Thyroid gland (tissue), 4 donors: Measurements from ENCODE around the gene CKLF. TPM values are rescaled to one million over a fixed set of nuclear protein-coding genes. Genes with fewer than 3 reads are reported as not detected.
"Not testable (repeated sequence)": the region's sequence is repeated elsewhere in the genome, so short reads cannot be mapped to it uniquely, and the experiment has no call there.

ENCODE experiments used
- DNase-seq, 2 donors: peaks; one replicate each; pipeline ENCODE4 v3.0.0-alpha.2; 2019
- H3K27ac ChIP-seq, 3 donors: fragments of 200-600 bp; sonication (generic); 1 replicate in 2 of 3; 2 replicates in 1 of 3; pipeline ENCODE4 v1.5.1; 2016 to 2019; ENCODE audit warnings: mild to moderate bottlenecking in 1 of 3, moderate library complexity in 1 of 3
- H3K27me3 ChIP-seq: fragments of 200-600 bp; sonication (generic); one replicate; pipeline ENCODE4 v1.5.1; 2019
- H3K36me3 ChIP-seq, 2 donors: fragments of 200-600 bp; sonication (generic); one replicate each; pipeline ENCODE4 v1.5.1; 2016 to 2019
- H3K4me1 ChIP-seq, 2 donors: fragments of 200-600 bp; sonication (generic); one replicate each; pipeline ENCODE4 v1.5.1; 2017 to 2019
- H3K4me3 ChIP-seq, 3 donors: fragments of 200-600 bp; sonication (generic); replicated peaks in 1 of 3; 1 replicate in 2 of 3; 2 replicates in 1 of 3; pipeline ENCODE4 v1.5.1; 2016; ENCODE audit warnings: mild to moderate bottlenecking in 1 of 3
- H3K9me3 ChIP-seq: fragments of 200-600 bp; sonication (generic); one replicate; pipeline ENCODE4 v1.5.1; 2017
- POLR2A ChIP-seq, 2 donors: fragments of 450-650 bp; IDR thresholded peaks; one replicate each; pipeline ENCODE4 v1.6.1; 2017; ENCODE audit warnings: antibody characterized with exemption in 2 of 2, mild to moderate bottlenecking in 2 of 2, moderate library complexity in 1 of 2
- WGBS, 2 donors: methylation state at CpG; one replicate each; pipeline ENCODE4 v1.1.5; 2017; 5-methylcytosine and 5-hydroxymethylcytosine counted together
- intact Hi-C: fragments of 100-400 bp; cut with DNase I; formaldehyde crosslinking; loops from one replicate; pipeline ENCODE4 v1.15.1; 2023
- total RNA-seq, 4 donors: library from RNA; depleted of rRNA; stranded (reverse); fragments of >200 nt; gene quantifications; one replicate each; pipeline ENCODE4 v1.2.3, GENCODE V29; 2016
- TF ChIP-seq, protein P1 (sequence below), 6 experiments: fragments of 200-600 bp in 3 of 6; fragments of 450-650 bp in 3 of 6; sonication (generic) in 3 of 6; IDR thresholded peaks; one replicate each; pipeline ENCODE4 v1.5.1; 2016 to 2019; ENCODE audit warnings: antibody characterized with exemption in 6 of 6, mild to moderate bottlenecking in 2 of 6, inconsistent platforms in 1 of 6, moderate library complexity in 1 of 6

CKLF gene
- total RNA-seq, 4 donors from 2014 or later = 22.1 to 79.4 (median 49.9) TPM

DNA sequence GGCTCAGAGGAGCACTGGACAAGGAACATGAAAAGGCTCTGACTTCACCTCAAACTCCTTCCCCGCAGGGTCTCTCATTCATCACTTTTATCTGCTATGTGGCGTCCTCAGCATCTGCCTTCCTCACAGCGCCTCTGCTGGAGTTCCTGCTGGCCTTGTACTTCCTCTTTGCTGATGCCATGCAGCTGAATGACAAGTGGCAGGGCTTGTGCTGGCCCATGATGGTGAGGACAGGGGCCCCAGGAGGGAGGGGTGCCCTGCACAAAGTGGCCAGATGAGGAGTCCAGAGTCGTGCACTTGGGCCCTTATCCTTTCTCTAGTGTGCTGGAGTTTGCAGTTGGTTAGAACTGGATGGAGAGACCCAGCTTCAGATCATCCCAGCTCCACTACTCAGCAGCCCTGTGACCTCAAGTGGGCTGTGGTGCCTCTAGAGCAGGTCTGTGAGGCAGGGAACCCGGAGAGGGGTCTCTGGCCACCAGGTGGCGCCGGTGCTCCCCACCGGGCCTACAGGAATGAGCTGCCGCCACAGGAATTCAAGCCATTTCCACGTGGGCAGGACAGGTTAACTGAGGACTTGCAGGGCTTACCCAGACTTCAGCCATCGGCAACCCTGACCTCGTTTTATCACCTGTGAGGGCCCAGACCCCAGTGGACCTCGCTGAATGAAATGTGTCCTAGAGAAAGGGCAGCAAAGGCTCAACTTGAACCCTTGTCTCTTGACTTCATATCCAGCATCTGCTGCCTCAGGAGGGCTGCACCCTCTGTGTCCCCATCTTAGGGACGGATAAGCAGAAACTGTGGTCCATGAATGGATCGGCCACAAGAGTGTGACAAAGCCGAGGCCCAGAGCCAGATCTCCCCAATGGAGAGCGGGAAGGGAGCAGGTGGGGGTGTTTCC, 56.1 kb downstream of the CKLF start:
- peak overlapping the region in 2 of 3 donors; percentile 28 to 37 for H3K27ac ChIP-seq
- peaks cover 13 to 14% of the 10 kb centered on the region in 2 donors for H3K36me3 ChIP-seq
- intact Hi-C loops = loop anchor here (5.0 kb wide), 1 partner anchor 259 kb away; no protein-coding TSS in a partner anchor
- no peak for TF ChIP-seq POLR2A (IDR thresholded peaks at IDR 0.05)
- TF ChIP-seq, protein P1, sequence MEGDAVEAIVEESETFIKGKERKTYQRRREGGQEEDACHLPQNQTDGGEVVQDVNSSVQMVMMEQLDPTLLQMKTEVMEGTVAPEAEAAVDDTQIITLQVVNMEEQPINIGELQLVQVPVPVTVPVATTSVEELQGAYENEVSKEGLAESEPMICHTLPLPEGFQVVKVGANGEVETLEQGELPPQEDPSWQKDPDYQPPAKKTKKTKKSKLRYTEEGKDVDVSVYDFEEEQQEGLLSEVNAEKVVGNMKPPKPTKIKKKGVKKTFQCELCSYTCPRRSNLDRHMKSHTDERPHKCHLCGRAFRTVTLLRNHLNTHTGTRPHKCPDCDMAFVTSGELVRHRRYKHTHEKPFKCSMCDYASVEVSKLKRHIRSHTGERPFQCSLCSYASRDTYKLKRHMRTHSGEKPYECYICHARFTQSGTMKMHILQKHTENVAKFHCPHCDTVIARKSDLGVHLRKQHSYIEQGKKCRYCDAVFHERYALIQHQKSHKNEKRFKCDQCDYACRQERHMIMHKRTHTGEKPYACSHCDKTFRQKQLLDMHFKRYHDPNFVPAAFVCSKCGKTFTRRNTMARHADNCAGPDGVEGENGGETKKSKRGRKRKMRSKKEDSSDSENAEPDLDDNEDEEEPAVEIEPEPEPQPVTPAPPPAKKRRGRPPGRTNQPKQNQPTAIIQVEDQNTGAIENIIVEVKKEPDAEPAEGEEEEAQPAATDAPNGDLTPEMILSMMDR (IDR thresholded peaks at IDR 0.05) = peak; percentile 79 to 91 (median 88)
- H3K9me3 ChIP-seq = no peaks in the 10 kb centered on the region
- peak; percentile 95 to 96 for DNase-seq
- 44 to 65% methylated on average over 9 to 15 of the region's 17 CpGs for WGBS, 2 donors
- H3K4me1 ChIP-seq = peaks cover 13 to 29% of the 10 kb centered on the region in 2 donors
- H3K27me3 ChIP-seq = no peaks in the 10 kb centered on the region
- no peak overlapping the region for H3K4me3 ChIP-seq

DNA sequence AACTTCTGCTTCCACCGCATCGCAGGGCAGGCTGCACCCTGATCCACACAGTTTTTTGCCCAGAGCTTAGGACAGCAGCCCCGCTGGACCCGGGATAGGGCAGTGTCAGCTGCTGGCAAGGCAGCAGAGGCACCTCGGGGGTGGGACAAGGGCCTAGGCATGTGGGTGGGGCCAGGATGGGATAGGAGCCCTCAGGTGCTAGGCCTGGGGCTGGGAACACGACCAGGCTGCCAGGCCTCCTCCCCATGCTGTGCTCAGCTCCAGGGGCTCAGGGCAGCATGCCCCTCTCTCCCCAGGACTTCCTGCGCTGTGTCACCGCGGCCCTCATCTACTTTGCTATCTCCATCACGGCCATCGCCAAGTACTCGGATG, 56.7 kb downstream of the CKLF start:
- no peaks in the 10 kb centered on the region for H3K9me3 ChIP-seq
- WGBS, 2 donors = 84 to 90% methylated on average over 7 to 9 of the region's 12 CpGs
- TF ChIP-seq, protein P1 (IDR thresholded peaks at IDR 0.05) = no peak
- TF ChIP-seq POLR2A (IDR thresholded peaks at IDR 0.05) = no peak
- intact Hi-C loops = loop anchor here (5.0 kb wide), 1 partner anchor 258 kb away; no protein-coding TSS in a partner anchor
- no peak overlapping the region for H3K4me3 ChIP-seq
- H3K27me3 ChIP-seq = no peaks in the 10 kb centered on the region
- H3K4me1 ChIP-seq = peaks cover 10 to 24% of the 10 kb centered on the region in 2 donors
- H3K36me3 ChIP-seq = peaks cover 14 to 19% of the 10 kb centered on the region in 2 donors
- peak overlapping the region in 2 of 3 donors; percentile 28 to 37 for H3K27ac ChIP-seq
- DNase-seq = no peak

DNA sequence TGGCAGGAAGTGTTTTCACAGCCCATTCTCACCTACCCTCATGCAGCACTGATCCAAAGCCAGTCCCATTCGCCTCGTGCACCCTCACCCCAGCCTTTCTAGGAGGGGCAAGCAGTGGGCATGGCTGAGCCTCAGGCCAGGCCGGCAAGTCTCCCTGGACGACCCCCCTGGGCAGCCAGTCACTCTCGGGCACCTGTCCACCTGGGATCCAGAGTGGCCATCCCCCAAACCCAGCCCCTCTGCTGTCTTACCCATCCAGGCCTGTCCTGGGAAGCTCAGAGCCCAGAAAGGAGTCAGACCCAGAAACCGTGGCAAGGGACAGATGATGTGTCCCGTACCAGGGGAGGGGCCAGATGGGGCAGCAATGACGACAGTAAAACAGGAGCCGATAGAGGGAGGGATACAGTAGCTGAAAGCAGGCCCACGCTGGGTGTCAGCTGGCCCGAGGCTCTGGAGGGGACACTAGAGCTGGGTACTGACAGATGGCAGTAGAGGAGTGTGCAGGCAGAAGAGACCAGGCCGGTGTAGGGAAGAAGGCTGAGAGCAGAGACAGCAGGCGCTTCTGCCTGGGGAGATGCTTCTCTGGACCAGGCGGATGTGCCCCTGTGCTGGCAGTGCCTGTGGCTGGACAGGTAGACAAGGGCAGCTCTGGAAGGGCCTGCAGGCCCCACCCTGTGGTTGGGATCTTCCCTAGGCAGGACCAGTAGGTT, 57.9 kb downstream of the CKLF start:
- intact Hi-C loops = no loop called here
- no peak for TF ChIP-seq POLR2A (IDR thresholded peaks at IDR 0.05)
- TF ChIP-seq, protein P1 (IDR thresholded peaks at IDR 0.05) = no peak
- no peaks in the 10 kb centered on the region for H3K9me3 ChIP-seq
- peaks cover 14 to 21% of the 10 kb centered on the region in 2 donors for H3K36me3 ChIP-seq
- H3K27ac ChIP-seq = no peak overlapping the region
- no peak overlapping the region for H3K4me3 ChIP-seq
- peaks cover 9 to 24% of the 10 kb centered on the region in 2 donors for H3K4me1 ChIP-seq
- no peaks in the 10 kb centered on the region for H3K27me3 ChIP-seq
- 89% methylated on average over 13 to 14 of the region's 14 CpGs for WGBS, 2 donors
- DNase-seq = no peak

DNA sequence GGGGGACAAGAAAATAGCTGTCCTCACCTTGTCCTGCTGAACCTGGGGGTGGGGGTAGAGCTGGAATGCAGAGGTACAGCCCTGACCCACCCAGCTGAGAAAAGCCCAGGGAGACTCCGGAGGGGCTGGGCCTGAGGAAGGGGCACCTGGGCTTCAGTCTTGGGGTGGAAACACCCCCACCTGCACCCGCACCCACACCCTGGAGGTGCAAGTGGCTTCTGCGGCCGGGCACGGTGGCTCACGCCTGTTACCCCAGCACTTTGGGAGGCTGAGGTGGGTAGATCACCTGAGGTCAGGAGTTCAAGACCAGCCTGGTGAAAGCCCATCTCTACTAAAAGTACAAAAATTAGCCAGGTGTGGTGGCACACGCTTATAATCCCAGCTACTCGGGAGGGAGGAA, 59.5 kb downstream of the CKLF start:
- DNase-seq, H3K4me3 ChIP-seq, intact Hi-C loops, H3K9me3 ChIP-seq, H3K27me3 ChIP-seq, H3K27ac ChIP-seq: not testable (repeated sequence)
- 95 to 97% methylated on average over 8 of the region's 8 CpGs for WGBS, 2 donors
- H3K36me3 ChIP-seq = peaks cover 14 to 21% of the 10 kb centered on the region in 2 donors
- peaks cover 4 to 19% of the 10 kb centered on the region in 2 donors for H3K4me1 ChIP-seq

DNA sequence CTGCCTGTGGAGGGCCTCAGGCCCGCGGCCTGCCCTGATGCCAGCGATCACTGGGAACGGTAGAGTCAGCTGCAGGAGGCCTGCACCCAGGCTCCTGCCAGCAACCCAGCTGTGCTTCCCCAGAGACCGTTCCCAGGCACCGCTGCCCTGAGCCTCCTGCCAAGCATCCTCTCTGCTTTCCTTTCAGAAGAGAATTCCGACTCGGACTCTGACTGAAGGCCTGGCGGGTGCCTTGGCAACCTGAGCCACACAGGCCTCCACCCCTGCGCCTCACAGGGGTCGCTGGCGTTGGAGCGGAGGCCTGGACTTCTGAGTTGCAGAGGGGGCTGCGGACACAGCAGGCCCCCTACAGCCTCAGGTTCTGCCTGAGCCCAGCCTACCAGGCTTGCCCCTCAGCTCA, 60.0 kb downstream of the CKLF start:
- no peak overlapping the region for H3K27ac ChIP-seq
- no peak overlapping the region for H3K4me3 ChIP-seq
- no peaks in the 10 kb centered on the region for H3K9me3 ChIP-seq
- peaks cover 14 to 21% of the 10 kb centered on the region in 2 donors for H3K36me3 ChIP-seq
- DNase-seq = no peak
- TF ChIP-seq, protein P1 (IDR thresholded peaks at IDR 0.05) = no peak
- TF ChIP-seq POLR2A (IDR thresholded peaks at IDR 0.05) = no peak
- H3K27me3 ChIP-seq = no peaks in the 10 kb centered on the region
- H3K4me1 ChIP-seq = peaks cover 4 to 24% of the 10 kb centered on the region in 2 donors
- WGBS, 2 donors = 88 to 92% methylated on average over 14 of the region's 14 CpGs
- intact Hi-C loops = no loop called here
